Measurements from ENCODE around the gene RCL1.
"Not testable (repeated sequence)": the region's sequence is repeated elsewhere in the genome, so short reads cannot be mapped to it uniquely, and the experiment has no call there.

RCL1 gene

DNA sequence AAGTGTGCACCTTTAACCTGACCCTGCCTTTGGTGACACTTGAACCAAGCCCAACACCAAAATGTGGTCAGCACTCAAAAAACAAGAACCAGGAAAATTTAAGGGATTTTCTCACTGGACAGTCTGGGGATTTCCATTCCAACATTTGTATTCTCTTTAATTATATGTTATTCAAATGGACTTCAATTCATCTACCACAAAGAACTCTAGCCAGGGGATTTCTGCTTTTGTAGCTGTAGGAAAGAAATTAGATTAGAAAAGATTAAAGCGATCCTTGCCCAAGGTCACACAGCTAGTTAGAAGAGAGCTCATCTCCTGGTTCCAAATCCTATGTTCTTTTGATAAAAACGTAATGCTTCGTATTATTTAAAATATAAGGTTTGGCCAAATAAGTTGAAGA lies 97.5 kb downstream of the RCL1 start:
- DNase-seq: no peak

DNA sequence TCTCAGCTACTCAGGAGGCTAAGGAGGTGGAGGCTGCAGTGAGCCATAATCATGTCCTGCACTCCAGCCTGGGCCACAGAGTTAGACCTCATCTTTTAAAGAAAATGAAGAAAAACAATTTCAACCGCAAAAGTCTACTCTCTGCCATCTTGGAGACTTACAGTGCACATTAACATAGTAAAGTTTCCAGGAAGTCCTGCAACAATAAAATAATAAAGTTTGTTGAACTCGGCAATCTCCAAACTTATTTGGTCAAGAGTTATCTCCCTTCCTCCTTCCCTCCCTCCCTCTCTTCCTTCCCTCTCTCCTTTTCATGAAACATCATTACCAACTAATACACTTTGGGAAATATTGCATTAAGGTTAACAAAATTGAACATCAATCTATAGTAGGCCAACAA lies 98.2 kb downstream of the RCL1 start:
- no peak for DNase-seq

DNA sequence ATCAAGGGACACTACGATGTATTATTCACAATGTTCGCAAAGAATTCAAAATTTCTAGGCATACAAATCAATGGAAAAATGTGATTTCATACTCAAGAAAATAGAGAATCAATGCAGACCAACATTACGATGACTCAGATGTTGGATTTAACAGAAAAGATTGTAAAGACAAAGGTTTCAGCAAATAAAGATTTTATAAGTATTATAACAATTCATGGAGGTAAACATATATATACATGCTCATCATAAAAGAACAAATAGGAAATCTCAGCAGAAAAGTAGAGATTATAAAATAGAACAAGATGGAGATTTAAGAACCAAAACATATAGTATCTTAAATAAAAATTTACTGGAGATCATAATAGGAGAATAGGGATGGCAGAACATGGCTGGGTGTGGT lies 98.9 kb downstream of the RCL1 start:
- DNase-seq: no peak

DNA sequence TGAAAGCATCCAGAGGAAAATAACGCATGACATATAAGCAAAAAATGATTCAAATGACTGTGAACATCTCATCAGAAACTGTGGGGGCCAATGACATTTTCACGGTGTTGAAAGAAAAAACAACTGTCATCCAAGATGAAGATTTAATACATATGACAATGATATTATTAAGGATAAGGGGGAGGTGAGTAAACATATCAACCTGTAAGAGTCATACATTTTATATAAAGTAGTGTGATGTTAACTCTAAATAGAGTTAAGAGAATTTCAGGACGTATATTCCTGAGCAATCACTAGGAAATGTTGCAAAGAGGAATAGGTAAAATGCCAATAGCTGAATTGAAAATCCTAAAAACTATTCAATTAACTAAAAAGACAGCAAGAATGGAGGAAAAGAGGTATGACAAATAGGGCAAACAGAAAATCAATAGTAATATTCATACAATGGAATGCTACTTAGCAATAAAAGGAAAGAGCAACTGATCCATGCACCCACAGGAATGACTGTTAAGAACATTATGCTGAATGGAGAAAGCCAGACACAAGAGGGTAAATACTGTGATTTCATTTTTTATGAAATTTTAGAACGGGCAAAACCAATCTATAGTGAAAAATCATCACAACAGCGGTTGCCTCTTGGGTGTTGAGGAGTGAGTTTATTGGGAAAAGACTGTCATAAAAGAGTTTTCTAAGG lies 99.9 kb downstream of the RCL1 start:
- DNase-seq: no peak

DNA sequence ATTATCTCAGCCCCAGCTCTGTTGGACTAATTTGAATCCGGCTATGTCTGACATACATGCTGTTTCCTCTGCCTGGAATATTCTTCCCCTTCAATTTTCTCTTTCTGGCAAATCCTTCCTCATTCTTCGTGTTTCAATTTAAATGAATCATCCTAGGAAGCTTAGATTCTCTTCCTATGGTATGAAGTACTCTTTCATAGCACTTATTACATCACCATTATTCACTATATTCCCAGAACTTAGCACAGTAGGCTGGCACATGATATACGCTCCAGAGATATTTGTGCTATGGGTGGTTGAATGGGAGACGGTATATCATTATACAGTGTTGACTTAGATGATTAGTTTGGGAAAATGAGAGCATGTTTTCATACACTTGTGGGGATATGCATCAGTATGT lies 101.3 kb downstream of the RCL1 start:
- no peak for DNase-seq

DNA sequence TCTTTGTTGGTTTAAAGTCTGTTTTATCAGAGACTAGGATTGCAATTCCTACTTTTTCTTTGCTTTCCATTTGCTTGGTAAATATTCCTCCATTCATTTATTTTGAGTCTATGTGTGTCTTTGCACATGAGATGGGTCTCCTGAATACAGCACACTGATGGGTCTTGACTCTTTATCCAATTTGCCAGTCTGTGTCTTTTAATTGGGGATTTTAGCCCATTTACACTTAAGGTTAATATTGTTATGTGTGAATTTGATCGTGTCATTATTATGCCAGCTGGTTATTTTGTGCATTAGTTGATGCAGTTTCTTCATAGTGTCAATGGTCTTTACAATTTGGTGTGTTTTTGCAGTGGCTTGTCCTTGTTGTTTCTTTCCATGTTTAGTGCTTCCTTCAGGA lies 107.1 kb downstream of the RCL1 start:
- not testable (repeated sequence) for DNase-seq

DNA sequence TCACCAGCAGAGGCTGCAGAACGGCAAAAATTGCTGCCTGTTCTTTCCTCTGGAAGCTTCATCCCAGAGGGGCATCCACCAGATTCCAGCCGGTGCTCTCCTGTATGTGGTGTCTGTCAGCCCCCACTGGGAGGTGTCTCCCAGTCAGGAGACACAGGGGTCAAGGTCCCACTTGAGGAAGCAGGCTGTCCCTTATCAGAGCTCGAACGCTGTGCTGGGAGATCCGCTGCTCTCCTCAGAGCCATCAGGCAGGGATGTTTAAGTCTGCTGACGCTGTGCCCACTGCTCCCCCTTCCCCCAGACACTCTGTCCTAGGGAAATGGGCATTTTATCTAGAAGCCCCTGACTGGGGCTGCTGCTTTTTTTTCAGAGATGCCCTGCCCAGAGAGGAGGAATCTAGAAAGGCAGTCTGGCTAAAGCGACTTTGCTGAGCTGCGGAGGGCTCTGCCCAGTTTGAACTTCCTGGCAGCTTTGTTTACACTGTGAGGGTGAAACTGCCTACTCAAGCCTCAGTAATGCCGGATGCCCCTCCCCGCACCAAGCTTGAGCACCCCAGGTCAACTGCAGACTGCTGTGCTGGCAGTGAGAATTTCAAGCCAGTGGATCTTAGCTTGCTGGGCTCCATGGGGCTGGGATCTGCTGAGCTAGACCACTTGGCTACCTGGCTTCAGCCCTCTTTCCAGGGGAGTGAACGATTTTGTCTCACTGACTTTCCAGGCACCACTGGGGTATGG lies 108.8 kb downstream of the RCL1 start:
- peak; percentile 34 for DNase-seq

DNA sequence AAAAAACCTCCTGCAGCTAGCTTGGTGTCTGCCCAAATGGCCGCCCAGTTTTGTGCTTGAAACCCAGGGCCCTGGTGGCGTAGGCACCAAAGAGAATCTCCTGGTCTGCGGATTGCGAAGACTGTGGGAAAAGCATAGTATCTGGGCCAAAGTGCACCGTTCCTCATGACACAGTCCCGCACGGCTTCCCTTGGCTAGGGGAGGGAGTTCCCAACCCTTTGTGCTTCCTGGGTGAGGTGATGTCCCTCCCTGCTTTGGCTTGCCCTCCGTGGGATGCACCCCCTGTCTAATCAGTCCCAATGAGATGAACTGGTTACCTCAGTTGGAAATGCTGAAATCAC lies 109.4 kb downstream of the RCL1 start:
- DNase-seq: peak; percentile 6

DNA sequence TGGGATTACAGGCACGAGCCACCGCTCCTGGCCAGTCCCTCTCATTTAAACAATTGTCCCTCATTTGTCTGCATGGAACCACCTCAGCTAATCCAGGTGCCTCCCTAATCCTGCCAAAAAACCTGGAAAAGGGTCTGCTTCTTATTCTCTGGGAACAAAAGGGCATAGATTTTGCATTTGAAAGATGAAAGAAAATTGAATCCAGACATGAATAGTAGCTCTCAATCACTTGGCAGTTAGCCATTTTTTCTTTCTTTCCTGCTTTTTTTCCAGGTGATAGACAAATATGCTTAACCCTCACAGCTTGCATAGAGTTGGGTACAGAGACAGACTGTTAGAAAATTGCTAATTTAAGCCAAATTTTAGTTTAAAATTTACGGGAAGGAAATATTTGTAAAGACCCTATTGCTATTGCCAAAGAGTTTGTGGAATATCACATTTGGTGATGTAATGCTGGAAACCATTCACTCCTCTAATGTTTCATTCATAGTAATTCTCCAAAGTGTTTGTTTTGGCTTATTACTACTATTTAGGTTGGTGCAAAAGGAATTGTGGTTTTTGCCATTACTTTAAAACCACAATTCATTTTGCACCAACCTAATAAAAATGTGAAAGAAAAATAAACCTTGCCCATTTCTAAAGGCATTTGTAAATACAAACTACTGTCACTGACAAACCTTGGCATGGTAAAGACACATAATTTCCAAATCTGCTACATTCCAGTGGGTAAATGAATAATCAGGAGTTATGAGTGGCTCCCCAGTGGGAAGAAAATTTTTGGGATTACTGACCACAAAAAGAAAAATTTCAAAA lies 111.8 kb downstream of the RCL1 start:
- DNase-seq: no peak

DNA sequence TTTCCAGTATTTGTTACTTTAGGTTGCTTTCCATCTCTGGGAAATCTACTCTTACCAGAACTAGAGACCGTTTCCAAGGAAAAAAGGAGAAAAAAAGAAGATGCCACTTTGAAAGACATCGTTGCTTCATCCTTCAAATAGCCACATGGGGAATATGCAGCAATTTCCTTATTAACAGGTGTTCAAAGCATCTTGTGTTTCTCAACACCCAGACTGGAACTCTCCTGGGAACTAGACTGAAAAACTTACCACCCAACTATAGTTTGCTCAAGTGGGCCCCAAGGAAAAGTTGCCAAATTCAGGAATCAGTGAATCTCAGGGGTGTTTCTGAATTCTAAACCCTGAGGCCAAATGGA lies 112.4 kb downstream of the RCL1 start:
- DNase-seq: no peak

Data from retina (tissue), 1 donor.